HG02852 (cell line): Measurements from ENCODE around the gene MIPEP.

Source experiments
- ATAC-seq: cut with Tn5 transposase; IDR thresholded peaks from one replicate; pipeline ENCODE4 v1.9.1; 2021; ENCODE audit warnings: mild to moderate bottlenecking, moderate library complexity; ENCODE audit not compliant: unreplicated experiment

Gene MIPEP

GRCh38 chr13:23722726-23723453 lies 166.3 kb downstream of the MIPEP start:
- ATAC-seq: no peak

- ATAC-seq: no peak
These were observed 170.2 kb downstream of the MIPEP start for GRCh38 chr13:23718996-23719395.

GRCh38 chr13:23716401-23716800 lies 172.8 kb downstream of the MIPEP start:
- ATAC-seq: no peak

GRCh38 chr13:23715762-23716235 lies 173.4 kb downstream of the MIPEP start:
- ATAC-seq: no peak

GRCh38 chr13:23715092-23715761 lies 174.0 kb downstream of the MIPEP start:
- no peak for ATAC-seq

GRCh38 chr13:23714672-23715071 lies 174.5 kb downstream of the MIPEP start:
- ATAC-seq: no peak

- ATAC-seq: no peak
These were observed 177.8 kb downstream of the MIPEP start for GRCh38 chr13:23711355-23711754.

GRCh38 chr13:23710366-23710765 lies 178.8 kb downstream of the MIPEP start:
- no peak for ATAC-seq

- ATAC-seq: no peak
These were observed 179.7 kb downstream of the MIPEP start for GRCh38 chr13:23709536-23709935.

- ATAC-seq: no peak
These were observed 181.5 kb downstream of the MIPEP start for GRCh38 chr13:23707674-23708073.

- ATAC-seq: no peak
These were observed 183.6 kb downstream of the MIPEP start for GRCh38 chr13:23705583-23705982.

- ATAC-seq: no peak
These were observed 185.8 kb downstream of the MIPEP start for GRCh38 chr13:23703246-23703860.

GRCh38 chr13:23701636-23702035 lies 187.6 kb downstream of the MIPEP start:
- ATAC-seq: no peak

- no peak for ATAC-seq
These were observed 188.0 kb downstream of the MIPEP start for GRCh38 chr13:23701186-23701585.

GRCh38 chr13:23699271-23699670 lies 189.9 kb downstream of the MIPEP start:
- ATAC-seq: no peak

- ATAC-seq: no peak
These were observed 191.4 kb downstream of the MIPEP start for GRCh38 chr13:23697772-23698313.

- no peak for ATAC-seq
These were observed 192.6 kb downstream of the MIPEP start for GRCh38 chr13:23696610-23697009.

GRCh38 chr13:23695711-23696464 lies 193.3 kb downstream of the MIPEP start:
- ATAC-seq: peak; percentile 88

GRCh38 chr13:23695196-23695595 lies 194.0 kb downstream of the MIPEP start:
- no peak for ATAC-seq

GRCh38 chr13:23692816-23693215 lies 196.4 kb downstream of the MIPEP start:
- no peak for ATAC-seq

GRCh38 chr13:23690668-23691067 lies 198.5 kb downstream of the MIPEP start:
- ATAC-seq: no peak
